Tibial artery (tissue), 4 donors: ENCODE data around the gene USP49.

Experiments used
- DNase-seq, 2 donors: peaks; one replicate each; pipeline ENCODE4 v3.0.0-alpha.2; 2019
- H3K27ac ChIP-seq, 2 donors: fragments of 200-600 bp; sonication (generic) in 1 of 2; 1 replicate in 1 of 2; 2 replicates in 1 of 2; pipeline ENCODE4 v1.5.1; 2018 to 2019; ENCODE audit warnings: mild to moderate bottlenecking in 1 of 2
- H3K27me3 ChIP-seq, 2 donors: fragments of 200-600 bp; sonication (generic) in 1 of 2; one replicate each; pipeline versions ENCODE4 v1.5.1 to v1.6.0; 2016 to 2019
- H3K36me3 ChIP-seq, 3 donors: fragments of 200-600 bp; sonication (generic) in 2 of 3; one replicate each; pipeline ENCODE4 v1.5.1; 2016 to 2019; ENCODE audit warnings: mild to moderate bottlenecking in 2 of 3
- H3K4me1 ChIP-seq, 4 donors: fragments of 200-600 bp; sonication (generic) in 2 of 4; 1 replicate in 3 of 4; 2 replicates in 1 of 4; pipeline ENCODE4 v1.5.1; 2016 to 2019
- H3K4me3 ChIP-seq, 2 donors: fragments of 200-600 bp; sonication (generic) in 1 of 2; 1 replicate in 1 of 2; 2 replicates in 1 of 2; pipeline ENCODE4 v1.5.1; 2018 to 2019; ENCODE audit warnings: mild to moderate bottlenecking in 2 of 2
- H3K9me3 ChIP-seq, 3 donors: fragments of 200-600 bp; sonication (generic) in 1 of 3; one replicate each; pipeline ENCODE4 v1.5.1; 2016 to 2019
- CTCF ChIP-seq, 2 experiments: fragments of 200-600 bp in 1 of 2; fragments of 450-650 bp in 1 of 2; IDR thresholded peaks; one replicate each; pipeline ENCODE4 v1.5.1; 2017 to 2019; ENCODE audit warnings: antibody characterized with exemption in 2 of 2, mild to moderate bottlenecking in 1 of 2, moderate library complexity in 1 of 2
- intact Hi-C: fragments of 100-400 bp; cut with DNase I; formaldehyde crosslinking; loops from one replicate; pipeline ENCODE4 v1.15.0; 2023; ENCODE audit warnings: low total_unique reads

The USP49 gene

GRCh38 chr6:41871691-41872090, 23.5 kb downstream of the USP49 start:
- no peaks in the 10 kb centered on the region for H3K36me3 ChIP-seq

GRCh38 chr6:41859356-41859755, 35.8 kb downstream of the USP49 start:
- H3K4me1 ChIP-seq = no peaks in the 10 kb centered on the region
- TF ChIP-seq CTCF (IDR thresholded peaks at IDR 0.05) = no peak
- H3K27ac ChIP-seq = no peak overlapping the region
- H3K9me3 ChIP-seq = no peaks in the 10 kb centered on the region
- no peak overlapping the region for H3K4me3 ChIP-seq
- no peaks in the 10 kb centered on the region for H3K27me3 ChIP-seq
- DNase-seq = no peak
- H3K36me3 ChIP-seq = no peaks in the 10 kb centered on the region
- intact Hi-C loops = no loop called here

More at GRCh38 chr6:41871691-41872090, 23.5 kb downstream of the USP49 start:
- no peak overlapping the region for H3K27ac ChIP-seq
- intact Hi-C loops = no loop called here
- no peak overlapping the region for H3K4me3 ChIP-seq
- H3K9me3 ChIP-seq = no peaks in the 10 kb centered on the region
- TF ChIP-seq CTCF (IDR thresholded peaks at IDR 0.05) = no peak
- H3K27me3 ChIP-seq = no peaks in the 10 kb centered on the region
- H3K4me1 ChIP-seq = no peaks in the 10 kb centered on the region
- no peak for DNase-seq

GRCh38 chr6:41858703-41859102, 36.5 kb downstream of the USP49 start:
- Histone ChIP-seq H3K4me1 (no peaks in the 10 kb centered on the region), H3K4me3 (no peak overlapping the region), H3K27ac (no peak overlapping the region), H3K36me3 (no peaks in the 10 kb centered on the region), H3K27me3 (no peaks in the 10 kb centered on the region), H3K9me3 (no peaks in the 10 kb centered on the region)
- intact Hi-C loops = no loop called here
- DNase-seq = no peak
- no peak for TF ChIP-seq CTCF (IDR thresholded peaks at IDR 0.05)

GRCh38 chr6:41850861-41851260, 44.3 kb downstream of the USP49 start:
- Histone ChIP-seq H3K4me1 (peaks cover 0 to 7% (median 0%) of the 10 kb centered on the region in 4 donors), H3K9me3 (no peaks in the 10 kb centered on the region), H3K36me3 (no peaks in the 10 kb centered on the region), H3K27ac (no peak overlapping the region), H3K4me3 (no peak overlapping the region), H3K27me3 (no peaks in the 10 kb centered on the region)
- intact Hi-C loops = no loop called here
- TF ChIP-seq CTCF (IDR thresholded peaks at IDR 0.05) = no peak
- no peak for DNase-seq

GRCh38 chr6:41846666-41847237, 48.4 kb downstream of the USP49 start:
- H3K4me1 ChIP-seq = peaks cover 0 to 7% (median 0%) of the 10 kb centered on the region in 4 donors
- intact Hi-C loops = no loop called here
- H3K27me3 ChIP-seq = no peaks in the 10 kb centered on the region
- peak; percentile 56 to 61 for TF ChIP-seq CTCF (IDR thresholded peaks at IDR 0.05)
- no peak overlapping the region for H3K27ac ChIP-seq
- no peaks in the 10 kb centered on the region for H3K36me3 ChIP-seq
- H3K4me3 ChIP-seq = no peak overlapping the region
- no peaks in the 10 kb centered on the region for H3K9me3 ChIP-seq
- DNase-seq = peak in 1 of 2 donors; percentile 58

GRCh38 chr6:41843178-41843577, 52.0 kb downstream of the USP49 start:
- H3K4me3 ChIP-seq = no peak overlapping the region
- no peak for DNase-seq
- no peaks in the 10 kb centered on the region for H3K36me3 ChIP-seq
- peaks cover 0 to 7% (median 0%) of the 10 kb centered on the region in 4 donors for H3K4me1 ChIP-seq
- intact Hi-C loops = no loop called here
- no peak overlapping the region for H3K27ac ChIP-seq
- TF ChIP-seq CTCF (IDR thresholded peaks at IDR 0.05) = no peak
- no peaks in the 10 kb centered on the region for H3K9me3 ChIP-seq
- no peaks in the 10 kb centered on the region for H3K27me3 ChIP-seq
